Measurements from ENCODE around the gene ZNF785. TPM values are rescaled to one million over a fixed set of nuclear protein-coding genes. Genes with fewer than 3 reads are reported as not detected.

The ZNF785 gene
- total RNA-seq, 1 experiment from 2014 or later = 16.0 TPM

- TF ChIP-seq ZNF281 (CRISPR knock-in tag; IDR thresholded peaks at IDR 0.05) (no peak), ZNF425 (CRISPR knock-in tag; conservative IDR thresholded peaks at IDR 0.05) (no peak), JAZF1 (CRISPR knock-in tag; IDR thresholded peaks at IDR 0.05) (no peak), PRRX2 (CRISPR knock-in tag; IDR thresholded peaks at IDR 0.05) (no peak), TP53 (CRISPR knock-in tag; IDR thresholded peaks at IDR 0.05) (no peak), JUN (CRISPR knock-in tag; IDR thresholded peaks at IDR 0.05) (no peak), GRHL2 (CRISPR knock-in tag; IDR thresholded peaks at IDR 0.05; ENCODE audit: insufficient replicate concordance, severe bottlenecking) (no peak), TCF7 (CRISPR knock-in tag; IDR thresholded peaks at IDR 0.05; ENCODE audit: low read depth) (no peak), FOXP4 (CRISPR knock-in tag; IDR thresholded peaks at IDR 0.05) (no peak), NR2C2 (CRISPR knock-in tag; IDR thresholded peaks at IDR 0.05) (no peak), MXD4 (CRISPR knock-in tag; IDR thresholded peaks at IDR 0.05; ENCODE audit: borderline replicate concordance) (no peak), GTF2I (CRISPR knock-in tag; conservative IDR thresholded peaks at IDR 0.05) (no peak), E2F4 (CRISPR knock-in tag; IDR thresholded peaks at IDR 0.05; ENCODE audit: borderline replicate concordance, low read depth) (no peak), IRF2 (CRISPR knock-in tag; IDR thresholded peaks at IDR 0.05; ENCODE audit: borderline replicate concordance, low read depth) (no peak)
These were observed 15.5 kb downstream of the ZNF785 start (continued) for GRCh38 chr16:30569746-30570635.

- no peak overlapping the region for H3K4me3 Mint-ChIP-seq
- ATAC-seq (no peak), DNase-seq (ENCODE audit: low spot score) (no peak)
- ChIA-PET CTCF (interaction anchor here (0.7 kb wide), 1 partner anchor 11 kb away, joined by 3 read pairs; the partner anchor contains the start of gene ZNF764), POLR2A (no interaction called here)
- H3K36me3 Mint-ChIP-seq = no peaks in the 10 kb centered on the region
- no peak overlapping the region for H3K27ac Mint-ChIP-seq
- peaks cover 4% of the 10 kb centered on the region; the same call in 1 of the 2 replicates for H3K27me3 Mint-ChIP-seq (ENCODE audit: low read depth)
- H3K9me3 Mint-ChIP-seq = no peaks in the 10 kb centered on the region
- H3K4me1 Mint-ChIP-seq = peaks cover 15% of the 10 kb centered on the region
- TF ChIP-seq ESRRA (CRISPR knock-in tag; IDR thresholded peaks at IDR 0.05; ENCODE audit: borderline replicate concordance) = no peak
- TF ChIP-seq OVOL2 (CRISPR knock-in tag; IDR thresholded peaks at IDR 0.05; ENCODE audit: borderline replicate concordance) = no peak
- no peak for TF ChIP-seq PREB (CRISPR knock-in tag; IDR thresholded peaks at IDR 0.05; ENCODE audit: borderline replicate concordance)
- TF ChIP-seq ZNF232 (CRISPR knock-in tag; IDR thresholded peaks at IDR 0.05) = no peak
- no peak for TF ChIP-seq ETV6 (CRISPR knock-in tag; IDR thresholded peaks at IDR 0.05)
- TF ChIP-seq IRF1 (CRISPR knock-in tag; IDR thresholded peaks at IDR 0.05) = no peak
- TF ChIP-seq SP1 (CRISPR knock-in tag; conservative IDR thresholded peaks at IDR 0.05) = no peak
- no peak for TF ChIP-seq ZNF281 (CRISPR knock-in tag; IDR thresholded peaks at IDR 0.05)
- no peak for TF ChIP-seq EMX1 (CRISPR knock-in tag; IDR thresholded peaks at IDR 0.05)
These were observed 16.2 kb downstream of the ZNF785 start for GRCh38 chr16:30569281-30569680.
